Skin epidermis (tissue), 12 donors: Measurements from ENCODE around the gene PDCD11.
"Not testable (repeated sequence)": the region's sequence is repeated elsewhere in the genome, so short reads cannot be mapped to it uniquely, and the experiment has no call there.

ENCODE experiments used
- H3K27ac ChIP-seq, 21 experiments: fragments of 200-600 bp; sonication (generic) in 11 of 21; one replicate each; pipeline ENCODE4 v1.5.0; 2020; ENCODE audit warnings: mild to moderate bottlenecking in 3 of 21, inconsistent platforms in 2 of 21, moderate library complexity in 2 of 21
- H3K4me3 ChIP-seq, 7 experiments: fragments of 200-600 bp; sonication (generic) in 2 of 7; one replicate each; pipeline ENCODE4 v1.5.0; 2020; ENCODE audit warnings: inconsistent platforms in 2 of 7, mild to moderate bottlenecking in 2 of 7, moderate library complexity in 1 of 7

Gene PDCD11, protein sequence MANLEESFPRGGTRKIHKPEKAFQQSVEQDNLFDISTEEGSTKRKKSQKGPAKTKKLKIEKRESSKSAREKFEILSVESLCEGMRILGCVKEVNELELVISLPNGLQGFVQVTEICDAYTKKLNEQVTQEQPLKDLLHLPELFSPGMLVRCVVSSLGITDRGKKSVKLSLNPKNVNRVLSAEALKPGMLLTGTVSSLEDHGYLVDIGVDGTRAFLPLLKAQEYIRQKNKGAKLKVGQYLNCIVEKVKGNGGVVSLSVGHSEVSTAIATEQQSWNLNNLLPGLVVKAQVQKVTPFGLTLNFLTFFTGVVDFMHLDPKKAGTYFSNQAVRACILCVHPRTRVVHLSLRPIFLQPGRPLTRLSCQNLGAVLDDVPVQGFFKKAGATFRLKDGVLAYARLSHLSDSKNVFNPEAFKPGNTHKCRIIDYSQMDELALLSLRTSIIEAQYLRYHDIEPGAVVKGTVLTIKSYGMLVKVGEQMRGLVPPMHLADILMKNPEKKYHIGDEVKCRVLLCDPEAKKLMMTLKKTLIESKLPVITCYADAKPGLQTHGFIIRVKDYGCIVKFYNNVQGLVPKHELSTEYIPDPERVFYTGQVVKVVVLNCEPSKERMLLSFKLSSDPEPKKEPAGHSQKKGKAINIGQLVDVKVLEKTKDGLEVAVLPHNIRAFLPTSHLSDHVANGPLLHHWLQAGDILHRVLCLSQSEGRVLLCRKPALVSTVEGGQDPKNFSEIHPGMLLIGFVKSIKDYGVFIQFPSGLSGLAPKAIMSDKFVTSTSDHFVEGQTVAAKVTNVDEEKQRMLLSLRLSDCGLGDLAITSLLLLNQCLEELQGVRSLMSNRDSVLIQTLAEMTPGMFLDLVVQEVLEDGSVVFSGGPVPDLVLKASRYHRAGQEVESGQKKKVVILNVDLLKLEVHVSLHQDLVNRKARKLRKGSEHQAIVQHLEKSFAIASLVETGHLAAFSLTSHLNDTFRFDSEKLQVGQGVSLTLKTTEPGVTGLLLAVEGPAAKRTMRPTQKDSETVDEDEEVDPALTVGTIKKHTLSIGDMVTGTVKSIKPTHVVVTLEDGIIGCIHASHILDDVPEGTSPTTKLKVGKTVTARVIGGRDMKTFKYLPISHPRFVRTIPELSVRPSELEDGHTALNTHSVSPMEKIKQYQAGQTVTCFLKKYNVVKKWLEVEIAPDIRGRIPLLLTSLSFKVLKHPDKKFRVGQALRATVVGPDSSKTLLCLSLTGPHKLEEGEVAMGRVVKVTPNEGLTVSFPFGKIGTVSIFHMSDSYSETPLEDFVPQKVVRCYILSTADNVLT (N-terminal part only)

DNA sequence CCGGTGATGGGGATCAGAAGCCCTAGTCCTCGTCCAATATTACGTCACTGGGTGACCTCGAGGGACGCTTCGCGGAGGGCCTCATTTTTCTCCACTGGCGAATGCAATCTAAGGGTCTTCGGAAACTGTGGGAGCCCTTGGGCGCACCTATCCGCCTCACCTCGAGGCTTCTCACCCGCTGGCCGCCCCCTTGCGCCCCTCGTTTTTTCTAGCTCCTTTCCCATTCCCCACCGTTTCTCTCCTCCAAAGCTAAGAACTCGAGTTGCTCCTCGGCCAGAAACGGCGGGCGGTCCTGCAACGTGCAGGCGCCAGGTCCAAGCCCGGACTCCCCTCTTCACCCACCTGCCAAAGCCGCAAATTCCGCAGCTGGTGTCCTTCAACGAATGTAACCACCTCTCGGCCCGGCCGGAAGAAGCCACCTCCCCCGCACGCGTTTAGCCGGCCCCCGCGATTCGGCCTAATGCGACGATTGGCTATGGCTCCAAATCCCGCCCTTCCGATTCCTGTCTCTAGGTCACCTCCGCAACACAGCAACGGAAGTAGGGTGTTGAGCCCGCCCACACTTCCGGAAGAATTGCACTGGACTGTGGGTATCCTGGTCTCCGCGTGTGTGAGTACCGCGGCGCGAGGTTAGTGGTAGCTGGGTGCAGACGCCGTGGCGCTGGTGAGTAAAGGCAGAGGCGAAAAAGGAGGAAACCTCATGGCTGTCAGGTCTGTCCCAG, at the start of gene PDCD11, which contains the start of gene ATP5MK:
Gene PDCD11 (plus strand): TSS at position 560 of the 722 bp plus-strand sequence. CDS start 1,801 bp downstream, outside the sequence.
Gene ATP5MK (minus strand): TSS at position 409 of the 722 bp plus-strand sequence. CDS start 4,018 bp downstream, outside the sequence.
- Histone ChIP-seq H3K4me3 (peak within 1 kb of the TSS; percentile 63 to 98 (median 86)), H3K27ac (peak within 1 kb of the TSS; percentile 55 to 97 (median 87))

DNA sequence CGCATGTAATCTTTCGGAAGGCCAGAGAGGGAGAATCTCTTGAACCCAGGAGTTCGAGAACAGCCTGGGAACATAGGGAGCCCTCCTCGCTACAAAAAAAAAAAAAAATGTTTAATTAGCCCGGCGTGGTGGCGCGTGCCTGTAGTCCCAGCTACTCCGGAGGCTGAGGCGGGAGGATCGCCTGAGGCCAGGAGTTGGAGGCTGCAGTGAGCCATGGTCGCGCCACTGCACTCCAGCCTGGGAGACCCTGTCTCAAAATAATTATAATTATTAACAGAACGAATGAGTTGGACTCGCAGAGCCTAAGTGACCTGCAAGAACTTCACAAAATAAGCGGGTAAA, 46.3 kb upstream of the PDCD11 start:
- Histone ChIP-seq H3K4me3 (peak overlapping the region; percentile 67 to 93 (median 82)), H3K27ac (peak overlapping the region; percentile 34 to 93 (median 85))

DNA sequence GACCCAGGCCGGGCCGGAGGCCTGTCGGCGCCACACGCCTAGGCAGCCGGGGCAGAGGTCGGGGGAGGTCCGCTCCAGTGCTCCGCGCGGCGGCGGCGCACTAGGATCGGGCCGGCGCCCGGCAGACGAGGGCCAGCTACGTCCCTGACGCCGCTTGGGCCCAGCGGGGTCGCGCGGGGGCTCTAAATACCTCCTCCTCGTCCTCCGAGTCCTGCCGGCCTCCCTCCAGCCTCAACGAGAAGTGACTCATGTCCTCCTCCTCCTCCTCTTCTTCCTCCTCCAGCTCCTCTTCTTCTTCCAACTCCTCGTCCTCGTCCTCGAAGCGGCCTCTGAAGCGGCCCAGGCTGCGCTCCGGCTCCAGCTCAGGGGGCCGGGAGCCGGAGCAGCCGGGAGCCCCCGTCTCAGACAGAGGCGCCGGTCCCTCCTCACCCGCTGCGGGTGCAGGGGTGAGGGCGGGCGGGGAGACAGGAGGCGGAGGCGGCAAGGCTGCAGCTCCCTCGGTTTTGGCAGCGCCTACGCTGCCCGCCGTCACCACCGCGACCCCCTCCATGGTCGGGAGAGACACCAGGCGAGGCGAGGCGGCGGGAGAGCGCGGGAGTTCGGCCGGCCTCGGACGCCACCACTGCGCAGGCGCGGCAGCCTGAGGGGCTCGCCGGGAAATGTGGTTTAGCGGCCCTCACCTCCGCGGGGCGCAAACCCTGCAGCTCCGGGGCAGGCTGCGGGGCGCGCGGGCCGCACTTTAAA, 45.7 kb upstream of the PDCD11 start, which contains the start of gene PCGF6:
Gene PCGF6 (minus strand): TSS at position 624 of the 744 bp plus-strand sequence. CDS start 74 bp downstream, at position 550.
- Histone ChIP-seq H3K4me3 (peak within 1 kb of the TSS; percentile 67 to 93 (median 82)), H3K27ac (peak within 1 kb of the TSS; percentile 34 to 93 (median 85))

DNA sequence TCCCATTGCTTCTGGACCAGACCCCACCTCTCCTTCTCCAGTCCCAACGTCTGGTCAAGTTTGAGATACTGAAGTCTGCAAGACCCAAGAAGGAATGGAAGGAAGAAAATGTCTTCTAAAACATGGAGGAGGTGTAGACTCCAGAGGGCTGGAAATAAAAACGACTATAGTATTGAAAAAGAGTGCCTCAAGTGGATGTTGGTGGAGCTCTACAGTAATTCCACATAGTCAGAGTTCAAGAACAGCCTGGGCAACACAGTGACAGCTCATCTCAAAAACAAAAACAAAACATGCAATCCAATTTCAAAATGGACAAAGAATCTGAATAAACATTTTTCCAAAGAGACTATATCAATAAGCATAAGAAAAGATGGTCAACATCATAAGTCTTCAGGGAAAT, 43.1 kb upstream of the PDCD11 start:
- H3K4me3 ChIP-seq: no peak overlapping the region
- H3K27ac ChIP-seq: no peak overlapping the region

DNA sequence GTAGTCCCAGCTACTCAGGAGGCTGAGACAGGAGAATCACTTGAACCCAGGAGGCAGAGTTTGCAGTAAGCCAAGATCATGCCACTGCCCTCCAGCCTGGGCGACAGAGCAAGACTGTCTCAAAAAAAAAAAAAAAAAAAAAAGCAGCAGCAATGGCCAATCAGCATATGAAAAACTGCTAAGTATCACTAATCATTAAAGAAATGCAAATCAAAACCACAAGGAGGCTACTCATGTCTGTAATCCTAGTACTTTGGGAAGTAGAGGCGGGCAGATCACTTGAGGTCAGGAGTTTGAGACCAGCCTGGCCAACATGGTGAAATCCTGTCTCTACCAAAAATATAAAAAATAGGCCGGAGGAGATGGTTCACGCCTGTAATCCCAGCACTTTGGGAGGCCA, 41.9 kb upstream of the PDCD11 start:
- H3K27ac ChIP-seq, H3K4me3 ChIP-seq: not testable (repeated sequence)

DNA sequence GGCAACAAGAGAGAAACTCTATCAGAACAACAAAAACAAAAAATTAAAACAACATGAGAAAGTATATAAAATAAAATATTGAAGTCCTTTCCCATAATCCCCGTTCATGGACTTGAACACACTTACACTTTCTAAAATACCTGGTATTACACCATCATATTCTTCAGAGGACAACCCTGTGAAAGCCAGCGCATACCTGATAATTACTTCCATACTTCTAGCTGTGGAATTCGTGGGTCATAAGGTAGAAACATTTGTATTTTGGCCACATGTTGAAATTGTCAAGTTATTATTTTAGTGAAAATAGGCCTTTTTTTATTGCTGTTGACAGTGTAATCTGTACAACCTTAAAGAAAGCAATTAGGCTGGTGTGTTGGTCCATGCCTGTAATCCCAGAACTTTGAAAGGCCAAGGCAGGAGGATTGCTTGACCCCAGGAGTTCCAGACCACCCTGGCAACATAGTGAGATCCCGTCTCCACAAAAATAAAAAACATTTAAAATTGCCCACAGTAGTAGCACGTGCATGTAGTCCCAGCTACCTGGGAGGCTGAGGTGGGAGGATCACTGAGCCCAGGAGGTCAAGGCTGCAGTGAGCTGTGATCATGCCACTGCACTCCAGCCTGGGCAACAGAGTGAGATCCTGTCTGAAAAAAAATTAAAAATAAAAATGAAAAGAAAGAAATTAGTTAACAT, 40.4 kb upstream of the PDCD11 start:
- Histone ChIP-seq H3K27ac (no peak overlapping the region), H3K4me3 (no peak overlapping the region)

DNA sequence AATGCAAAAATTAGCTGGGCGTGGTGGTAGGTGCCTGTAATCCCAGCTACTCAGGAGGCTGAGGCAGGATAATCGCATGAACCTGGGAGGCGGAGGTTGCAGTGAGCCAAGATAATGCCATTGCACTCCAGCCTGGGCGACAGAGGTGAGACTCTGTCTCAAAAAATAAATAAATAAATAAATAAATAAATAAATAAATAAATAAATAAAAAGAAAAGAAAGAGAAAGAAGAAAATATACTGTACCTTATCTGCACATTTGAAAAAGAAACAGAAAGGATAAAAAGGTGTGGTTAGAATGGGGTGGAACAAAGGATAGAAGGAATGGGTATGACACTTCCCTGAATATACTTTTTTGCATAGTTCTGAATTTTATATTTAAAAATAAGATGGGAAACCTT, 36.9 kb upstream of the PDCD11 start:
- not testable (repeated sequence) for H3K27ac ChIP-seq, H3K4me3 ChIP-seq

DNA sequence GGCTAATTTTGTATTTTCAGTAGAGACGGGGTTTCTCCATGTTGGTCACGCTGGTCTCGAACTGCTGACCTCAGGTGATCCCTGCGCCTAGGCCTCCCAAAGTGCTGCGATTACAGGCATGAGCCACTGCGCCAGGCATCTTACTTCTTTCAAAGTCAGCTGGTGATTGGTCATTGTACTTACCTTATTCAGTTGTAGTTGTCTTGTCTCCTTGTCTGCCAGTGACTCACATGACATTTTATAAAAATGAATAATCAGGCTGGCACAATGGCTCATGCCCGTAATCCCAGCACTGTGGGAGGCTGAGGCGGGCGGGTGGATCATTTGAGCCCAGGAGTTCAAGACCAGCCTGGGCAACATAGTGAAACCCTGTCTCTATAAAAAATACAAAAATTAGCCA, 35.6 kb upstream of the PDCD11 start:
- not testable (repeated sequence) for H3K27ac ChIP-seq

DNA sequence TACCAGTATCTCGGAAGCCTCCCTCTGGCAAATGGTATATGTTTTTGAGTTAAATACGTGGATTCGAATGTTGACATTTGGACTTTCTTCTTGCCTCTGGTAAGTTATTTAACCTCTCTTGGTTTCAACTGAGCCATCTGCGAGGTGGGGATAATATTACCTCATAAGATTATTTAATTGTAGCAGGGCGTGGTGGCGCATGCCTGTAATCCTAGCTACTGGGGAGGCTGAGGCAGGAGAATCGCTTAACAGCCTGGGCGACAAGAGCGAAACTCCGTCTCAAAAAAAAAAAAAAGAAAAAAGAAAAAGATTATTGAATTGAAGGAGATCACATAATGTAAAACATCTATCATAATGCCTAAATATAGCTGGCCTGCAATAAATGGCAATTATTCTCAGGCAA, 29.0 kb upstream of the PDCD11 start:
- H3K4me3 ChIP-seq: peak overlapping the region; percentile 73 to 100 (median 98)
- H3K27ac ChIP-seq: peak overlapping the region in 19 of 21 experiments; percentile 71 to 96 (median 92)

More for the DNA sequence above, 35.6 kb upstream of the PDCD11 start:
- H3K4me3 ChIP-seq: not testable (repeated sequence)

DNA sequence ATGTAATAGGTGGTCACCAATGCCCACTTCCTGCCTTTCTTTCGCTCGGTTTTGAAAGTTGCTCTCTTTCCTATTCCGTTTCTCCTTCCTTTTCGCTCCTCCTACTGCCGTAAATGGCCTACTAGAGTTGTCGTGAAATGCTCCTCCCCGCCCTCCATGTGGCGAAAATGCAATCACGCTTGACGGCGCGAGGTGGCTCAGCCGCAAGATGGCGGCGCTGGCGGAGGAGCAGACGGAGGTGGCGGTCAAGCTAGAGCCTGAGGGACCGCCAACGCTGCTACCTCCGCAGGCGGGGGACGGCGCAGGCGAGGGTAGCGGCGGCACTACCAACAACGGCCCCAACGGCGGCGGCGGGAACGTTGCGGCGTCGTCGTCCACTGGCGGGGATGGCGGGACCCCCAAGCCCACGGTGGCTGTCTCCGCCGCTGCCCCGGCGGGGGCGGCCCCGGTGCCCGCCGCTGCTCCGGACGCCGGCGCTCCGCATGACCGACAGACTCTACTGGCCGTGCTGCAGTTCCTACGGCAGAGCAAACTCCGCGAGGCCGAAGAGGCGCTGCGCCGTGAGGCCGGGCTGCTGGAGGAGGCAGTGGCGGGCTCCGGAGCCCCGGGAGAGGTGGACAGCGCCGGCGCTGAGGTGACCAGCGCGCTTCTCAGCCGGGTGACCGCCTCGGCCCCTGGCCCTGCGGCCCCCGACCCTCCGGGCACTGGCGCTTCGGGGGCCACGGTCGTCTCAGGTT, 28.5 kb upstream of the PDCD11 start, which contains the start of gene TAF5:
Gene TAF5 (plus strand): TSS at position 195 of the 737 bp plus-strand sequence. CDS start 14 bp downstream, at position 209.
- H3K27ac ChIP-seq: peak within 1 kb of the TSS in 20 of 21 experiments; percentile 71 to 96 (median 92)

DNA sequence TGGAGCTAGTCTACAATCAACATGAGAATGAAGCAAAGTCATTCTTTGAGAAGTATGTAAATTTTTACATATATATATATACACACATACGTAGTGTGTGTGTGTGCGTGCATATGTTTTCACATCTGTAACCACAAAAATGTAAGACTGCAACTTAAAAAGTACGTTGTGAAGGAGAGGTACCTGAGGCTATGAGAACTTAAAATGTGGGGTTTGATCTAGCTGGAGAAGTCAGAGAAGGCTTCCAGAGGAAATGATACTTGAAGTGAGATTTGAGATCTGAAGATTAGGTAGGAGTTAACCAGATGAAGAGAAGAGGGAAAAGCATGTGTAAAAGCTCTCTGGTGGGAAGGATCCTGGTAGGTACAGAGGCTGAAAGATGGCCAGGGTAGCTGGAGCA, 22.9 kb upstream of the PDCD11 start:
- Histone ChIP-seq H3K27ac (no peak overlapping the region), H3K4me3 (no peak overlapping the region)

More for the DNA sequence above, 28.5 kb upstream of the PDCD11 start, which contains the start of gene TAF5:
- H3K4me3 ChIP-seq: peak within 1 kb of the TSS; percentile 73 to 100 (median 98)

DNA sequence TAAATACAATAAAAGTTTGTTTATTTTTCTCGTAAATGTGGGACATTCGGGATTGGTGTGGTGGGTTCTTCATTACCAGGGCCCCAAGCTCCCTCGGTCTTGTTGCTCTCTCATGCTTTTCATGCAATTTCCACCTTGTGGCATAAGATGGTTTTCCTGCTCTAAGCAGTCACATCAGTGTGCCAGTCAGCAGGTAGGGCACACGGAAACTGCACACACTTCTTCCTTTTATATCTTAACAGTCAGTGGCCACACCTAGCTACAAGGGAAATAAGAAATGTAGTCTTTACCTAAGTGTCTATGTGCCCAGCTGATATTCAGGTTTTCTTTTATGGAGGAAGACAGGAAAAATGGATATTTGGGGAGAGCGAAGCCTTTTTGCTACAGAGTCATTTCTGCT, 22.2 kb upstream of the PDCD11 start:
- Histone ChIP-seq H3K27ac (no peak overlapping the region), H3K4me3 (no peak overlapping the region)

DNA sequence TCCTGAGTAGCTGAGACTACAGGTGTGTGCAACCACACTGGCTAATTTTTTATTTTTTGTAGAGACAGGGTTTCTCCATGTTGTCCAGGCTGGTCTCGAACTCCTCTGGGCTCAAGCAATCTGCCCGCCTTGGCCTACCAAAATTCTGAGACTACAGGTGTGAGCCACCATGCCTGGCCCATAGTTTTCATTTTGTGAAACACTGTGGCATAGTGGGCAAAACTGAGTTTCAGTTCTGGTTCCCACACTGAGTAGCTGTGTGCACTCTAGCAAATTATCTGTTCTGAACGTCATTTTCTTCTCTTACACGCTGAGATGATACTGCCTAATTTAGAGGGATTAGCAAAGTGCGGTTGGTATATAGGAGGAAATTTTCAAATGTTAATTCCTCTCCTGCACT, 13.7 kb upstream of the PDCD11 start:
- Histone ChIP-seq H3K27ac (no peak overlapping the region), H3K4me3 (no peak overlapping the region)

DNA sequence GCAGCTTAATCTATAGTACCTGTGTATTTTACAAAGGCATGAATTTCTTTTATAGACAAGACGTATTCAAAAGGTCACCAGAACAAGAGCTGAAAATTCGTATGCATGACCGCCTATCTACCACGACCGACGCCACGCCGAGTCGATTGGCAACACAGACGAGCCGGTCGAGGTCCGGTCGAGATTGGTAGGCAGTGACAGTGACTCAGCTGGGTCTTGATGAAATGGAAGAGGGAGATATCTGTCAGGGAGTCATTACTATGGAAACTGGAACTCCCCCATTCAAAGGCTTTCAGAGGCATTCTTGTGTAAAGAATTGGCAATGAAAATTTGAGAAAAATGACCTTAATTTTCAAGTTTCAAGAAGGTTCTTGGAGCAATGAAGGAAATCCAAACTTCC, 2.2 kb upstream of the PDCD11 start:
- no peak overlapping the region for H3K4me3 ChIP-seq
- H3K27ac ChIP-seq: no peak overlapping the region

DNA sequence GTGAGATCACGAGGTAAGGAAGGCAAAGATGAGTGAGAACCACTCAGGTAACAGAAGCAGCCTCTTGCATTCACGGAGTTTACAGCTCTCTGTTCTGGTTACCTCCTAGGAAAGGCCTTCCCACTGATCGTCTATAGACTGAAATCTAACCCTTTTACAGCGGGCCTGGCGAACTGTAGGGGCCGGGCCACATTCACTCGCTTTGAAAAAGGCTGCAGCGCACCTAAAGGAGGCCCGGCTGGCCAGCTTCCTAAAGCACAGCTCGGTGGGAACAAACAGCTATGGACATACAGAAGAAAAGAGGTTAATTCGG, 716 bp upstream of the PDCD11 start:
- Histone ChIP-seq H3K27ac (peak overlapping the region; percentile 55 to 97 (median 87)), H3K4me3 (peak overlapping the region; percentile 63 to 98 (median 86))

DNA sequence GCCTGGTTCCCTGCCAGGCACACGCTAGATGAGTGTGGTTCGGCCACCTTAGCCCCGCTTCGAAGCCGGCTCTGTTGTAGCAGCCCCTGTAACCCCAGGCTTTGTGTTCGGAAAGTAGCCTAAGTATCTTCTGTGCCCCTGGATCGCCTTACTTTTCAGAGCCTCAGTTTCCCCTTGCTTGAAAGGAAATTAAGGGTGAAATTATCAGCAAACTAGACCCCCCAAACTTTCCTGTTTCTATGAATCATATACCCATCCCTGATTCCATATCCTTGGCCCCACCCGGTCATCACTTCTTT, 312 bp downstream of the PDCD11 start:
- H3K27ac ChIP-seq: peak overlapping the region in 20 of 21 experiments; percentile 32 to 97 (median 86)
- H3K4me3 ChIP-seq: peak overlapping the region; percentile 63 to 98 (median 86)
